Activated T-helper 2 cell treated with anti-CD3 and anti-CD28 coated beads, Interferon-gamma antibody, Interleukin-2, Interleukin-4, amounts not matched to agents 10 μg/mL and 5 μg/mL and 100 μg/mL, durations not matched to agents 14 hours and 24 hours and 36 hours (primary cell): ENCODE measurements around the gene DDAH2. TPM values are rescaled to one million over a fixed set of nuclear protein-coding genes. Genes with fewer than 3 reads are reported as not detected.

Source experiments
- DNase-seq: peaks from one replicate; pipeline ENCODE4 v3.0.0; 2021; ENCODE audit warnings: low spot score
- H3K27ac Mint-ChIP-seq: one replicate; pipeline ENCODE4 v1.8.0; 2021; ENCODE audit warnings: mixed read lengths
- H3K27me3 Mint-ChIP-seq: one replicate; pipeline ENCODE4 v1.8.0; 2021; ENCODE audit warnings: low read depth, mixed read lengths
- H3K36me3 Mint-ChIP-seq: one replicate; pipeline ENCODE4 v1.8.0; 2021; ENCODE audit warnings: low read depth, mixed read lengths
- H3K4me1 Mint-ChIP-seq: one replicate; pipeline ENCODE4 v1.8.0; 2021; ENCODE audit warnings: low read depth, mixed read lengths
- H3K4me3 Mint-ChIP-seq: one replicate; pipeline ENCODE4 v1.8.0; 2021; ENCODE audit warnings: low read depth, mild to moderate bottlenecking, moderate library complexity, mixed read lengths
- H3K9me3 Mint-ChIP-seq: one replicate; pipeline ENCODE4 v1.8.0; 2021; ENCODE audit warnings: mixed read lengths
- intact Hi-C: fragments of 100-400 bp; cut with micrococcal nuclease; formaldehyde crosslinking; loops from one replicate; pipeline ENCODE4 v1.15.1; 2023
- total RNA-seq: library from RNA; stranded (reverse); gene quantifications from 2 replicates; pipeline ENCODE4 v1.2.3, GENCODE V29; 2022

Gene DDAH2
- total RNA-seq, 1 donor from 2014 or later: 7.7 TPM

DNA sequence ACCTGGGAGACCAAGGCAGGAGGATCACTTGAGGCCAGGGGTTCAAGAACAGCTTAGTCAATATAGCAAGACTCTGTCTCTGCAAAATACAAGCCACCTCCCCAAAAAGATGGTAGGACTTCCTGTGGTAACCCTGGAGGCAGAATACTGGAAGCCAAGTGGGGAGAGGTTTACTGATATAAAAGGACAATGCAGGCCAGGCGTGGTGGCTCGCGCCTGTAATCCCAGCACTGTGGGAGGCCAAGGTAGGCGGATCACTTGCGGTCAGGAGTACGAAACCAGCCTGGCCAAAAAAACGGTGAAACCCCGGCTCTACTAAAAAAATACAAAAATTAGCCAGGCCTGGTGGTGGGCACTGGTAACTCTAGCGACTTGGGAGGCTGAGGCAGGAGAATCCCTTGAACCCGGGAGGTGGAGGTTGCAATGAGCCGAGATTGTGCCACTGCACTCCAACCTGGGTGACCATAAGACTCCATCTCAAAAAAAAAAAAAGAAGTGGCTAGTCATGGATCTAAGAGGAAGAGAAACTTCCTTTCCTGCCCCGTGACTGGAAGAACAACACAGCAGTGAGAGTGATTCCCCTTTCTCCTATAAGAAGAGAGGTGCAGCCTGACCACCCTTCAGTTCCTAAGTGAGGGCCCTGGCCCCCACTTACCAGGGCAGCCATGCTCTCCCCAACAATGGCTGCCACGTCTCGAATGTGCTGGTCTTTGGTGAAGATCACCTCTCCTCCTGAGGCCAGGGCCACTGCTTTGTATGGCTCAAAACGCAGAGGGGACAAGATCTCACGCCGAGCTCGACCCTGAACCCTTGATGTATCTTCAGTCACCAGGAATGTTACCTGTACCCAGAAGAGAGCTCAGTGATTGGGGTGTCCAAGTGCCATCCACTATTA is 39.5 kb upstream of the DDAH2 start:
- H3K9me3 Mint-ChIP-seq: no peaks in the 10 kb centered on the region
- H3K27me3 Mint-ChIP-seq: no peaks in the 10 kb centered on the region
- H3K4me3 Mint-ChIP-seq: no peak overlapping the region
- H3K4me1 Mint-ChIP-seq: peaks cover 17% of the 10 kb centered on the region
- H3K27ac Mint-ChIP-seq: no peak overlapping the region
- intact Hi-C loops: no loop called here
- peaks cover 27% of the 10 kb centered on the region for H3K36me3 Mint-ChIP-seq
- no peak for DNase-seq

DNA sequence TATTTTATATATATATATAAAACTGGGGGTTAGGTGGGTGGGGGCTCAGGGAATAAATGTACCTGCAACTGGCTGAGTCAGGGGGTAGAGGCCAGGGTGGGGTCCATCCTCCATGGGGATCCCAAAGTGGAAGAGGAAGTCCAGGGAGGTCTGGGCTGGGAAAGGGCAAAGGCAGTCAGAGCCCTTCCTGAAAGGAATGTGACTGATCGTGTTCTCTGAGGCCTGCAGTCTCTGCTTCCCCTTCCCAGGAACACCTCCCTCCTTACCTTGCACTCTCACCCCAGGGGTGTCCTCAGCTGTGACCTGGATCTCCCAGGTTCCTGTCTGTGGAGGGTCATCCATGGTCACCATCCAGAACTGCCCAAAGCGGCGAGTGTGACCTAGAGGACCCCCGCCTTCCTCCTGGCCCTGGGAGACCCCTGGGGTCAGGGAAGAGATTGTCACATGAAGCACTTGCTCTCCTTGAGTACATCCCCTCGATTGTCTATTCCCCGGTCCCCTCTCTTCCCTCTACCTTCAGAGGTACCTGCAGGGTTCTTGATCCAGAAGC is 38.1 kb upstream of the DDAH2 start:
- H3K4me1 Mint-ChIP-seq: peaks cover 13% of the 10 kb centered on the region
- H3K27ac Mint-ChIP-seq: no peak overlapping the region
- H3K36me3 Mint-ChIP-seq: peaks cover 39% of the 10 kb centered on the region
- DNase-seq: no peak
- H3K9me3 Mint-ChIP-seq: no peaks in the 10 kb centered on the region
- no peak overlapping the region for H3K4me3 Mint-ChIP-seq
- no peaks in the 10 kb centered on the region for H3K27me3 Mint-ChIP-seq
- intact Hi-C loops: no loop called here

DNA sequence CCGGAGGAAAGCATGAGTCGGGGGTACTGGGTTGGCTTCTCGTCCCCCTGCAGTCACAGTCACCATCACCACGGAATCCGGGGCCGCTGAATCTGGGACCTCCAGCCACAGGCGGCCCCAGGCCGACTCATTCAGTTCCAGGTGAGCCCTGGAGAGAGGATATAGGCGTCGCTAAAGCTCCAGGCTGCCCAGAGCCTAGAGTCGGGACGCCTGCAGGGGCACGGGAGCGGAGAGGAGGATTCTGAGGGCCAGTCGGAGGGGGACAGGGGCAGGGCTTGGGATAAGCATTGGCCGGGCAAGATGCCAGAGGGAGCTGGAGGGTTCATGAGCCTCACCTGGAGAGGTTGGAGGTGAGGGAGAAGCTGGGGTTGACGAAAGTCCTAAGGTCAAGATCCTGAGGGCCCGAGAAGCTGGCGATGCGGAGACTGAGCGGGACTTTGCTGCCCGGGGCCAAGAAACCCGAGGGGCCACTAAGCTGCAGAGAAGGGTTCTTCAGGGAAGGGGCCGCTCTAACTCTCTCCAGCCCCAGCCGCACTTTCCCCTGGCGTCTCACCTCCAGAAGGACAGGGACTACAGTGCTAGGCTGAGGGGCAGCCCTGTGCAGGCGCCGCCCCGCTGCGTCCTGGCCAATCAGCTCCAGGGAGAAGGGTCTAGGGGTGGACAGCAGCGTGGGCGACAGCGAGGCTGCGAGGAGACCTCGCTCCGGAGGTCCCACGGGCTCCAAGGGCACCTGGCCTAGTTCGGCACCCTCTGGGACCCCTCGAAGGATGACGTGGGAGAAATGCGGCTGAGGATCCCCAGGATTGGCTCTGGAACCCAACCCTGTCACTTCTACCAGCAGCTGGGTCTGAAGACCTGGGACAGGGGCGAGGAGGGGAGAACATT is 37.1 kb upstream of the DDAH2 start:
- H3K27me3 Mint-ChIP-seq: no peaks in the 10 kb centered on the region
- peaks cover 7% of the 10 kb centered on the region for H3K4me1 Mint-ChIP-seq
- no peak overlapping the region for H3K27ac Mint-ChIP-seq
- intact Hi-C loops: no loop called here
- no peak for DNase-seq
- no peaks in the 10 kb centered on the region for H3K9me3 Mint-ChIP-seq
- H3K4me3 Mint-ChIP-seq: no peak overlapping the region
- peaks cover 41% of the 10 kb centered on the region for H3K36me3 Mint-ChIP-seq

DNA sequence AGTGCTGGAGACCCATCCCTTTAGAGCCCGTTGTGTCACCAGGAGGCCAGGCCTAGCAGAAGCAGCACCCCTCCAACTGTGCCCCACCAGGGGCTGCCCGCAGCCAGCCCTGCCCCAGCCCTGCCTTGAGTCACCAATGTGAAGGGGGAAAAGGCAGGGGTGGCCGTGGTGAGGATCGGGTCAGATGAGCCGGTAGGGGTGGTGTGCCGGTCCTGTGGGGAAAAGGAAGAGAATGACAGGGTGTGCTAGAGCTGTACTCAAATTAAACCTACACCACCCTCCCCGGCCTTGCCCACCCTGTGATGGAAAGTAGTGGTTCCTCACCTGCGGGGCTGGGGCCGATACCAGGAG is 36.4 kb upstream of the DDAH2 start:
- intact Hi-C loops: no loop called here
- Mint-ChIP-seq H3K36me3 (peaks cover 45% of the 10 kb centered on the region), H3K9me3 (no peaks in the 10 kb centered on the region), H3K27ac (peak overlapping the region; percentile 63), H3K27me3 (no peaks in the 10 kb centered on the region), H3K4me1 (peaks cover 6% of the 10 kb centered on the region), H3K4me3 (no peak overlapping the region)
- no peak for DNase-seq

DNA sequence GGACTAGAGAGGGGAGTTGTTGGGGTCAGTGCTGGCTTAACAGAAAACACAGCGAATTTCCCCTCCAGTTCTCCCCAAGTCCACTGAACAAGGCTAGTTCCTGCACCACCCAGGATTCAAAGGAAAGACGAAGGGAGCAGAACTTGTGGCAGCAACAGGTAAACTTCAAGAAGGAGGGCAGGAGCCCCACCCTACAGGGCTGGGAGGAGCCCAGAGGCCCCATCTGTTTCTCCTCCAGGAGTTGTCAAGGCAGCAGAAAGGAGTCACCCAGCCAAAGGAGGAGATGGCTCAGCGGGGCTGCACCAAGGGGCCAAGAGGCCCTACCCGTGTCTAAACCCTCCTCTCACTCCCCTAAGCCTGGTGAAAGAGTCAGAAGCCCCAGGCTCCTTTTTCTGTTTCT is 35.1 kb upstream of the DDAH2 start:
- Mint-ChIP-seq H3K36me3 (peaks cover 56% of the 10 kb centered on the region), H3K4me1 (peaks cover 3% of the 10 kb centered on the region), H3K4me3 (no peak overlapping the region), H3K9me3 (no peaks in the 10 kb centered on the region), H3K27me3 (no peaks in the 10 kb centered on the region), H3K27ac (no peak overlapping the region)
- no peak for DNase-seq
- intact Hi-C loops: no loop called here

DNA sequence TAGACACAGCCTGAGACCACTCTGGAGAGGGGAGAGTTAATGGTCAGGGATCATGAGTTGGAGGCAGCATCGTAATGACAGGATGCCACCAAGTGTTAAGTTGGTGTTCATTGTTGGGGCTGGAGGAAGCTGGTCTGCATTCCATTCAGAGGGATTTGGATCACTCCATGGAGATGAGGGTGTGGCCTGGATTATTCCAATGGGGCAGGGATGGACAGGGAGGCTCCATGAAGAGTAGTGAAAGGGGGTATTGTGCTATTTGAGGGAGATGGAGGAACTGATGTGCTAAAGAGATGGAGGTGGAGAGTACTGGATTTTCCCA is 34.5 kb upstream of the DDAH2 start:
- Mint-ChIP-seq H3K27ac (peak overlapping the region; percentile 28), H3K9me3 (no peaks in the 10 kb centered on the region), H3K27me3 (no peaks in the 10 kb centered on the region), H3K4me1 (peaks cover 6% of the 10 kb centered on the region), H3K4me3 (no peak overlapping the region), H3K36me3 (peaks cover 62% of the 10 kb centered on the region)
- no peak for DNase-seq
- intact Hi-C loops: no loop called here

DNA sequence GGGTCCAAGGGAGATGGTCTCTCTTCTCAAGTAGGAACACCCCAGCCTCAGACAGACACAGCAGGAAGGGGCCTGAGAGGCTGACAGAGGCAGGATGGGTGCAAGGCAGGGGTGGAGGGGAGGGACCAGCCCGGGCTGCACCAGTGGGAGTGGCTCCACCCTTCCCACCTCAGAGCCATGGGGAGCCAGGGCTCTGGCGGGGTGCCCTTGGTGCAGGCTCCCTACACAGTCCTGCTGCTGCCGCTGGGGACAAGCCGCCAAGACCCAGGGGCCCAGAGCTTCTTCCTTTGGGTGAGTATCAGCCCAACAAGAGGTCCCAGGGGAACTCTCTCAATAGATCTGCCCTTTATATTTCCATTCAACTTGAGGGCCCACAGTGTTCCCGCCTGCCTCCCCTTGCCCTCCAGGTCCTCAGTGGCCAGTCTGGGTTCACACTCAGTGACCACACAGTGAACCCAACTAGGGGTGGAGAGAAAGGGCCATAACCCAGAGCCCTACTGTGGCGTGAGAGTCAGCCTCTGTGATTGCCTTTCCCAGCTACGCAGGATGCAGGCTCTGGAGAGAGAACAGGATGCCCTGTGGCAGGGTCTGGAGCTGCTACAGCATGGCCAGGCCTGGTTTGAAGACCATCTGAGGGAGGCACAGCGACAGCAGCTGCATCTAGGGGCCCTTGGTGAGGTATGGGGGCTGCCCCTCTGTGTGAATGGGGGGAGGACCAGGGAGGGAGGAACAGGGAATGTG is 33.9 kb upstream of the DDAH2 start:
- Mint-ChIP-seq H3K9me3 (no peaks in the 10 kb centered on the region), H3K27me3 (no peaks in the 10 kb centered on the region), H3K4me3 (no peak overlapping the region), H3K4me1 (peaks cover 6% of the 10 kb centered on the region), H3K36me3 (peaks cover 65% of the 10 kb centered on the region), H3K27ac (no peak overlapping the region)
- intact Hi-C loops: no loop called here
- DNase-seq: no peak

DNA sequence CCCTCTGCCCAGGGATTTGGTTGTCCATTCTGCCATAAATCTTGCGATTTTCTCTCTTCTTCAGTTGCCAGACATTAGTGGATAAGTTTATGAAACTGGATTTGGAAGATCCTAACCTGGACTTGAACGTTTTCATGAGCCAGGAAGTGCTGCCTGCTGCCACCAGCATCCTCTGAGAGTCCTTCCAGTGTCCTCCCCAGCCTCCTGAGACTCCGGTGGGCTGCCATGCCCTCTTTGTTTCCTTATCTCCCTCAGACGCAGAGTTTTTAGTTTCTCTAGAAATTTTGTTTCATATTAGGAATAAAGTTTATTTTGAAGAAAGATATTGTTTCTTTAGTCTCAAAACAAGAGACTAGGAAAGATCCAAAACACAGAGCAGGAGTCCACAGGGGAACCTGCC is 33.3 kb upstream of the DDAH2 start, which contains the start of gene SAPCD1:
Gene SAPCD1 (plus strand): TSS at position 301 of the 400 bp plus-strand sequence. CDS start 399 bp downstream, outside the sequence.
- H3K36me3 Mint-ChIP-seq: peaks cover 64% of the 10 kb centered on the region

DNA sequence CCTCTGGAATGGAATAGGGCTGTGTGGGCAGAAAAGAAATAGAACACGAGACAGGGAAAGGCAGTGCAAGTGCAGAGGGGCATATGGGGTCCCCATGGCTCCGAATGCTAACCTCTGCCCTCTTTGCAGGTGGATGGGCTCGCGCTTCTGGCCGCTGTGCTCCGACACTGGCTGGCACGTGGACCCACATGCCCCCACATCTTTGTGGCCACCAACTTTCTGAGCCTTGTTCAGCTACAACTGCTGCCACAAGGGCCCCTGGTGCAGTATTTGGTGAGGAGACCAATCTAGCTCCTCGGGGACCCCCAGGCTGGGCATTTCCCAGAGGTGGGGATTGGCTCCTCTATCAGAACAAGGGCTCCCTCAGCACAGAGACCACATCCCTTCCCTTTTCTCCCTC is 32.2 kb upstream of the DDAH2 start:
- peaks cover 61% of the 10 kb centered on the region for H3K36me3 Mint-ChIP-seq
- peaks cover 6% of the 10 kb centered on the region for H3K4me1 Mint-ChIP-seq
- H3K27me3 Mint-ChIP-seq: no peaks in the 10 kb centered on the region

More for the DNA sequence above, 33.3 kb upstream of the DDAH2 start, which contains the start of gene SAPCD1:
- Mint-ChIP-seq H3K27me3 (no peaks in the 10 kb centered on the region), H3K9me3 (no peaks in the 10 kb centered on the region), H3K4me3 (no peak within 1 kb of the TSS), H3K27ac (no peak within 1 kb of the TSS), H3K4me1 (peaks cover 6% of the 10 kb centered on the region)
- intact Hi-C loops: no loop called here
- DNase-seq: no peak

DNA sequence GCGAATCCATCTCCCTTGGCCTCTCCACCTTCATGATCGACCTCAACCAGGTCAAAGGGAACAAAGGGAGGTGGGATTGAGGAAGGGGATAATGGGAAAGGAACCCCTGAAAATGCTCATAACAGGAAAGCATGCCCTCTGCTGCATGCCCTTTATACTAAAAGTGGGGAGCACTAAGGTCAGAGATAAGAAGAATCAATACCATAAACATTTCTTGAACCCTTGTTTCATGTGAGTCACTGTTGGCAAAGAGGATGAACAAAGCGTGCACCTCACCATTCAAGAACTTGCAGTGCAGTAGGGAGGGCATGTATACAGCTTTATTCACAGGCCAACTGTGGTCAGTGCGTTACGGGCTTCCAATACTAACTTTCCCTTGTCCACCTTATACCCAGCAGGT is 31.7 kb upstream of the DDAH2 start:
- H3K4me3 Mint-ChIP-seq: no peak overlapping the region
- H3K36me3 Mint-ChIP-seq: peaks cover 61% of the 10 kb centered on the region
- no peaks in the 10 kb centered on the region for H3K9me3 Mint-ChIP-seq
- H3K27ac Mint-ChIP-seq: no peak overlapping the region
- DNase-seq: no peak
- H3K4me1 Mint-ChIP-seq: peaks cover 6% of the 10 kb centered on the region
- H3K27me3 Mint-ChIP-seq: no peaks in the 10 kb centered on the region
- intact Hi-C loops: no loop called here

More for the DNA sequence above, 32.2 kb upstream of the DDAH2 start:
- DNase-seq: no peak
- intact Hi-C loops: no loop called here
- H3K4me3 Mint-ChIP-seq: no peak overlapping the region
- no peaks in the 10 kb centered on the region for H3K9me3 Mint-ChIP-seq
- H3K27ac Mint-ChIP-seq: no peak overlapping the region

DNA sequence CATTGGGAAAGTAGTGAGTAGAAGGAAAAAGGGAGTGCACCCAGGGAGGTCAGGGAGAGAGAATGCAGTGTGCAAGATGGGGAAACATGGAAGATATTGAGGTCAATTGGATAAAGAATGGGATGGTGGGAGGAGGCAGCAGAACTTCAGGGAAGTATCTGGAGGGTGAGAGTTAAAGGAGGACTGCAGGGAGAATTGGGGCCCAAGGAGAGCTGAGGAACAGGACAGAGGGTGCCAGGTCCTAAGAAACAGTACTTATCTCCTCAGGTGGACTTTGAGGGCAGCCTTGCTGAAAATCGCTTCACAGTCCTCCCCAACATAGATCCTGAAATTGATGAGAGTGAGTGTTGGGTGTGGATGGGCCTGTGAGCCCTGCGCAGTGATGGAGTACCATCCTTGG is 29.2 kb upstream of the DDAH2 start:
- Mint-ChIP-seq H3K36me3 (peaks cover 46% of the 10 kb centered on the region), H3K27ac (no peak overlapping the region), H3K27me3 (no peaks in the 10 kb centered on the region), H3K4me3 (no peak overlapping the region), H3K4me1 (peaks cover 5% of the 10 kb centered on the region), H3K9me3 (no peaks in the 10 kb centered on the region)
- intact Hi-C loops: no loop called here
- DNase-seq: no peak

DNA sequence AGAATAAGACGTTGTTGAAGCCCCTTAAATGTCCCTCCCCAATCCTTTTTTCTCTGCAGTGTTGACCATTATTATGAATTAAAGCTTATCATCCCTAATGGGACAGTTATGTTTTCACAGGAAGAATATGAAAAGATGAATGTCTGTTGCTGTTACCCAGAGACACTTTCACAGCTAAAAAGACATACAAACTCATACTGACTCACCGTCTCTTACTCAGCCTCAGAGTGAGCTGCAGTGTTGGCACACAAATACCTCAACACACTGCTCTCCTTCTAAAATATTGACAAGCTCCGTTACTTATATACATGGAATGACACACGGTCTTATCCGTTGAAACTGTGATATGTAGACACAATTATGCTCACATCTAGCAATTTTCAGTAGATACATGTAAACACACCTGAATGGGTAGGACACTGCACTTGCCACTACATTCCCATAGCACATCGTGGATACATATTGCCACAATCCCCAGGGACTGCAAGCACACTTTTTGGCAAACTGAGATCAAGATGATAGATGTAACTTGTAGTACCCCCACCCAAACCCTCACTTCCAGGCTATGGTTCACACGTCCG is 23.7 kb upstream of the DDAH2 start:
- Mint-ChIP-seq H3K4me3 (no peak overlapping the region), H3K27ac (peak overlapping the region; percentile 3), H3K9me3 (no peaks in the 10 kb centered on the region), H3K4me1 (peaks cover 2% of the 10 kb centered on the region), H3K27me3 (no peaks in the 10 kb centered on the region), H3K36me3 (peaks cover 23% of the 10 kb centered on the region)
- intact Hi-C loops: no loop called here
- DNase-seq: no peak
